ENCODE measurements around the gene SPSB3.

GRCh38 chr16:1788095-1788707 is 5.8 kb upstream of the SPSB3 start:
- TF ChIP-seq, protein P1, sequence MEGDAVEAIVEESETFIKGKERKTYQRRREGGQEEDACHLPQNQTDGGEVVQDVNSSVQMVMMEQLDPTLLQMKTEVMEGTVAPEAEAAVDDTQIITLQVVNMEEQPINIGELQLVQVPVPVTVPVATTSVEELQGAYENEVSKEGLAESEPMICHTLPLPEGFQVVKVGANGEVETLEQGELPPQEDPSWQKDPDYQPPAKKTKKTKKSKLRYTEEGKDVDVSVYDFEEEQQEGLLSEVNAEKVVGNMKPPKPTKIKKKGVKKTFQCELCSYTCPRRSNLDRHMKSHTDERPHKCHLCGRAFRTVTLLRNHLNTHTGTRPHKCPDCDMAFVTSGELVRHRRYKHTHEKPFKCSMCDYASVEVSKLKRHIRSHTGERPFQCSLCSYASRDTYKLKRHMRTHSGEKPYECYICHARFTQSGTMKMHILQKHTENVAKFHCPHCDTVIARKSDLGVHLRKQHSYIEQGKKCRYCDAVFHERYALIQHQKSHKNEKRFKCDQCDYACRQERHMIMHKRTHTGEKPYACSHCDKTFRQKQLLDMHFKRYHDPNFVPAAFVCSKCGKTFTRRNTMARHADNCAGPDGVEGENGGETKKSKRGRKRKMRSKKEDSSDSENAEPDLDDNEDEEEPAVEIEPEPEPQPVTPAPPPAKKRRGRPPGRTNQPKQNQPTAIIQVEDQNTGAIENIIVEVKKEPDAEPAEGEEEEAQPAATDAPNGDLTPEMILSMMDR (IDR thresholded peaks at IDR 0.05 in 4 of 5, conservative IDR thresholded peaks at IDR 0.05 in 1 of 5): no peak
- no peak for TF ChIP-seq POLR2A (IDR thresholded peaks at IDR 0.05)

Data from gastrocnemius medialis (tissue), 4 donors.